Liver (tissue), 9 donors: ENCODE measurements around the gene DLEC1. TPM values are rescaled to one million over a fixed set of nuclear protein-coding genes. Genes with fewer than 3 reads are reported as not detected.

Source experiments
- DNase-seq: peaks from one replicate; pipeline ENCODE4 v3.0.0-alpha.2; 2017; ENCODE audit warnings: low spot score
- H3K27ac ChIP-seq, 2 donors: one replicate each; pipeline ENCODE4 v1.7.0; 2013; ENCODE audit warnings: inconsistent platforms in 2 of 2, low read length in 2 of 2, control low read depth in 1 of 2, low read depth in 1 of 2, mild to moderate bottlenecking in 1 of 2
- H3K27me3 ChIP-seq, 4 donors: one replicate each; pipeline versions ENCODE4 v1.6.1 to v1.7.0; 2013; ENCODE audit warnings: low read length in 3 of 4, inconsistent platforms in 1 of 4, mild to moderate bottlenecking in 1 of 4, moderate library complexity in 1 of 4; ENCODE audit not compliant: control insufficient read depth in 4 of 4, insufficient read depth in 4 of 4
- H3K36me3 ChIP-seq, 4 donors: one replicate each; pipeline versions ENCODE4 v1.6.1 to v1.7.0; 2013; ENCODE audit warnings: low read length in 3 of 4, mild to moderate bottlenecking in 3 of 4, low read depth in 1 of 4, moderate library complexity in 1 of 4; ENCODE audit not compliant: control insufficient read depth in 4 of 4, insufficient read depth in 3 of 4
- H3K4me1 ChIP-seq, 4 donors: one replicate each; pipeline versions ENCODE4 v1.6.1 to v1.7.0; 2013; ENCODE audit warnings: low read length in 3 of 4, mild to moderate bottlenecking in 3 of 4, moderate library complexity in 1 of 4; ENCODE audit not compliant: control insufficient read depth in 4 of 4, insufficient read depth in 4 of 4
- H3K4me3 ChIP-seq, 3 donors: one replicate each; pipeline versions ENCODE4 v1.6.1 to v1.7.0; 2013; ENCODE audit warnings: low read length in 3 of 3, control low read depth in 1 of 3, low read depth in 1 of 3, mild to moderate bottlenecking in 1 of 3
- H3K9ac ChIP-seq, 2 donors: one replicate each; pipeline ENCODE4 v1.7.0; 2013; ENCODE audit warnings: low read length in 2 of 2, mild to moderate bottlenecking in 2 of 2, moderate library complexity in 2 of 2, control low read depth in 1 of 2, low read depth in 1 of 2
- H3K9me3 ChIP-seq, 4 donors: one replicate each; pipeline versions ENCODE4 v1.6.1 to v1.7.0; 2013; ENCODE audit warnings: low read length in 3 of 4; ENCODE audit not compliant: control insufficient read depth in 4 of 4
- EGR1 ChIP-seq, 2 donors: IDR thresholded peaks; 2 replicates each; pipeline ENCODE4 v1.6.1; 2016 to 2018; ENCODE audit warnings: antibody characterized with exemption in 2 of 2, low read depth in 2 of 2
- FOXA1 ChIP-seq: IDR thresholded peaks from 2 replicates; pipeline ENCODE4 v1.6.1; 2016; ENCODE audit warnings: antibody characterized with exemption
- FOXA2 ChIP-seq: IDR thresholded peaks from 2 replicates; pipeline ENCODE4 v1.6.1; 2016; ENCODE audit warnings: antibody characterized with exemption
- GABPA ChIP-seq, 2 donors: IDR thresholded peaks in 1 of 2; conservative IDR thresholded peaks in 1 of 2; 2 replicates each; pipeline ENCODE4 v1.6.1; 2016; ENCODE audit warnings: antibody characterized with exemption in 2 of 2, mild to moderate bottlenecking in 1 of 2, moderate library complexity in 1 of 2
- HNF4A ChIP-seq, 2 donors: conservative IDR thresholded peaks; 2 replicates each; pipeline ENCODE4 v1.6.1; 2016; ENCODE audit warnings: antibody characterized with exemption in 2 of 2, mild to moderate bottlenecking in 2 of 2
- HNF4G ChIP-seq: IDR thresholded peaks from 2 replicates; pipeline ENCODE4 v1.6.1; 2016; ENCODE audit warnings: antibody characterized with exemption
- JUND ChIP-seq, 2 donors: IDR thresholded peaks; 2 replicates each; pipeline ENCODE4 v1.6.1; 2016; ENCODE audit warnings: antibody characterized with exemption in 2 of 2
- NR2F2 ChIP-seq: IDR thresholded peaks from 2 replicates; pipeline ENCODE4 v1.6.1; 2016; ENCODE audit warnings: antibody characterized with exemption
- RAD21 ChIP-seq, 2 donors: IDR thresholded peaks; 2 replicates each; pipeline ENCODE4 v1.6.1; 2016; ENCODE audit warnings: antibody characterized with exemption in 2 of 2, mild to moderate bottlenecking in 2 of 2
- RXRA ChIP-seq, 2 donors: IDR thresholded peaks; 2 replicates each; pipeline ENCODE4 v1.6.1; 2017 to 2018; ENCODE audit warnings: antibody characterized with exemption in 2 of 2, mild to moderate bottlenecking in 1 of 2
- SP1 ChIP-seq: IDR thresholded peaks from 2 replicates; pipeline ENCODE4 v1.6.1; 2018; ENCODE audit warnings: antibody characterized with exemption, mild to moderate bottlenecking
- TAF1 ChIP-seq: conservative IDR thresholded peaks from 2 replicates; pipeline ENCODE4 v1.6.1; 2016; ENCODE audit warnings: antibody characterized with exemption, mild to moderate bottlenecking
- YY1 ChIP-seq: IDR thresholded peaks from 2 replicates; pipeline ENCODE4 v1.6.1; 2016; ENCODE audit warnings: antibody characterized with exemption, mild to moderate bottlenecking
- WGBS: extraction: QIAGEN DNeasy Blood & Tissue Kit; methylation state at CpG from one replicate; pipeline ENCODE4 v1.1.7; 2013; 5-methylcytosine and 5-hydroxymethylcytosine counted together
- polyA plus RNA-seq, 2 donors: library from polyadenylated mRNA; stranded (reverse) in 1 of 2; unstranded in 1 of 2; fragments of 200-250 nt in 1 of 2; fragments of >200 nt in 1 of 2; fragmentation: Nextera tagmentation in 1 of 2; extraction: Ambion mirVana in 1 of 2; gene quantifications; one replicate each; pipeline versions ENCODE4 v1.2.1 to v1.2.3, GENCODE V29; 2013 to 2015
- total RNA-seq, 2 donors: library from RNA; depleted of rRNA; stranded (reverse); fragments of >200 nt; gene quantifications; one replicate each; pipeline ENCODE4 v1.2.3, GENCODE V29; 2014
- TF ChIP-seq, protein P1 (sequence below): fragments of 150-350 bp; IDR thresholded peaks from 2 replicates; pipeline ENCODE4 v1.5.1; 2017; ENCODE audit warnings: improper control_type of control experiment, low read depth, low read length; ENCODE audit not compliant: missing input control
- TF ChIP-seq, protein P2 (sequence below): IDR thresholded peaks from 2 replicates; pipeline ENCODE4 v1.6.1; 2016; ENCODE audit warnings: antibody characterized with exemption
- TF ChIP-seq, protein P3 (sequence below): IDR thresholded peaks from 2 replicates; pipeline ENCODE4 v1.6.1; 2016; ENCODE audit warnings: antibody characterized with exemption
- TF ChIP-seq, protein P4 (sequence below): IDR thresholded peaks from 2 replicates; pipeline ENCODE4 v1.6.1; 2016; ENCODE audit warnings: antibody characterized with exemption
- TF ChIP-seq, protein P5 (sequence below): IDR thresholded peaks from 2 replicates; pipeline ENCODE4 v1.6.1; 2016; ENCODE audit warnings: antibody characterized with exemption, mild to moderate bottlenecking
- donor health status: healthy.
- donor health status: healthy.
- donor health status: healthy.
- donor health status: healthy.
- donor health status: healthy.

The DLEC1 gene
- total and polyA plus RNA-seq, 4 donors = 0.09 to 0.63 (median 0.30) TPM

DNA sequence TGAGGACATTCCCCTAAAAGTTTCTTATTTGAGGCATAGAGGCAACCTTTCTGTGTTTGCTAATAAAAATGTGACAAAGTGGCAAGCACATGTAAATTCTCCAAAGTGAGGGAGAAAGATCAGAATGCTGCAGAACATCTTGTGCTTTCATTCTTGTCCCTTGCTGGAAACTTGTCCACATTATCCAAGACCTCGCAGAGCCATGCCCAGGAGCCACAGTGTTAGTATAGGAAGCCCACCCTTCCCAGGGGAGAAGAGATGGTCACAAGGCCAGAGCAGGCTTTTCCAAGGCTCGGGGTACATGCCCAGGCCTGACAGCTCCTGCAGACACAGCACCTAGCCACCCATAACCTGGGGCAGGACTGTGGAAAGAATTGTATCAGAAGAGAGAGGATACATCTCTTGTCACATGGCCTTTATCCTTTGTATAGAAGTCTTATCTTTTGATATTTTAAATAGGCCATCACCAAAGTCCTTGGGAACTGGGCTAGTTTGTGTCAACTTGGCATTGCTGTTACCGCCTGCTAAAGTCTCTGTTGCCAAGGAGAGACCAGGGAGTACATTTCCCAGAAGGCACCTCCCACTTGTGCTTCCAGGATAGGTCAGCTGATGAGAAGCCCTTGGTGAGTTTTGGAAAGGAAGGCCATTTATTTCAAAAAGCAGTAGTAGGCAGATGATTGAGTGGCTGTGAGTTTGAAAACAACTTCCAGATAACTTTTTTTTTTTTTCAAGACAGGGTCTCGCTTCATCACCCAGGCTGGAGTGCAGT, 10.5 kb downstream of the DLEC1 start:
- Histone ChIP-seq H3K4me1 (no peaks in the 10 kb centered on the region), H3K4me3 (no peak overlapping the region), H3K36me3 (no peaks in the 10 kb centered on the region), H3K27me3 (no peaks in the 10 kb centered on the region), H3K9ac (no peak overlapping the region), H3K27ac (no peak overlapping the region), H3K9me3 (no peaks in the 10 kb centered on the region)
- TF ChIP-seq FOXA2 (no peak), HNF4G (no peak), SP1 (no peak), EGR1 (IDR thresholded peaks at IDR 0.05; ENCODE audit: low read depth in 2 of 2) (no peak), TAF1 (no peak), GABPA (IDR thresholded peaks at IDR 0.05 in 1 of 2, conservative IDR thresholded peaks at IDR 0.05 in 1 of 2) (no peak), RXRA (IDR thresholded peaks at IDR 0.05) (no peak)
- TF ChIP-seq, protein P1, sequence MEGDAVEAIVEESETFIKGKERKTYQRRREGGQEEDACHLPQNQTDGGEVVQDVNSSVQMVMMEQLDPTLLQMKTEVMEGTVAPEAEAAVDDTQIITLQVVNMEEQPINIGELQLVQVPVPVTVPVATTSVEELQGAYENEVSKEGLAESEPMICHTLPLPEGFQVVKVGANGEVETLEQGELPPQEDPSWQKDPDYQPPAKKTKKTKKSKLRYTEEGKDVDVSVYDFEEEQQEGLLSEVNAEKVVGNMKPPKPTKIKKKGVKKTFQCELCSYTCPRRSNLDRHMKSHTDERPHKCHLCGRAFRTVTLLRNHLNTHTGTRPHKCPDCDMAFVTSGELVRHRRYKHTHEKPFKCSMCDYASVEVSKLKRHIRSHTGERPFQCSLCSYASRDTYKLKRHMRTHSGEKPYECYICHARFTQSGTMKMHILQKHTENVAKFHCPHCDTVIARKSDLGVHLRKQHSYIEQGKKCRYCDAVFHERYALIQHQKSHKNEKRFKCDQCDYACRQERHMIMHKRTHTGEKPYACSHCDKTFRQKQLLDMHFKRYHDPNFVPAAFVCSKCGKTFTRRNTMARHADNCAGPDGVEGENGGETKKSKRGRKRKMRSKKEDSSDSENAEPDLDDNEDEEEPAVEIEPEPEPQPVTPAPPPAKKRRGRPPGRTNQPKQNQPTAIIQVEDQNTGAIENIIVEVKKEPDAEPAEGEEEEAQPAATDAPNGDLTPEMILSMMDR = no peak
- TF ChIP-seq, protein P2, sequence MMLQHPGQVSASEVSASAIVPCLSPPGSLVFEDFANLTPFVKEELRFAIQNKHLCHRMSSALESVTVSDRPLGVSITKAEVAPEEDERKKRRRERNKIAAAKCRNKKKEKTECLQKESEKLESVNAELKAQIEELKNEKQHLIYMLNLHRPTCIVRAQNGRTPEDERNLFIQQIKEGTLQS = no peak
- TF ChIP-seq, protein P3, sequence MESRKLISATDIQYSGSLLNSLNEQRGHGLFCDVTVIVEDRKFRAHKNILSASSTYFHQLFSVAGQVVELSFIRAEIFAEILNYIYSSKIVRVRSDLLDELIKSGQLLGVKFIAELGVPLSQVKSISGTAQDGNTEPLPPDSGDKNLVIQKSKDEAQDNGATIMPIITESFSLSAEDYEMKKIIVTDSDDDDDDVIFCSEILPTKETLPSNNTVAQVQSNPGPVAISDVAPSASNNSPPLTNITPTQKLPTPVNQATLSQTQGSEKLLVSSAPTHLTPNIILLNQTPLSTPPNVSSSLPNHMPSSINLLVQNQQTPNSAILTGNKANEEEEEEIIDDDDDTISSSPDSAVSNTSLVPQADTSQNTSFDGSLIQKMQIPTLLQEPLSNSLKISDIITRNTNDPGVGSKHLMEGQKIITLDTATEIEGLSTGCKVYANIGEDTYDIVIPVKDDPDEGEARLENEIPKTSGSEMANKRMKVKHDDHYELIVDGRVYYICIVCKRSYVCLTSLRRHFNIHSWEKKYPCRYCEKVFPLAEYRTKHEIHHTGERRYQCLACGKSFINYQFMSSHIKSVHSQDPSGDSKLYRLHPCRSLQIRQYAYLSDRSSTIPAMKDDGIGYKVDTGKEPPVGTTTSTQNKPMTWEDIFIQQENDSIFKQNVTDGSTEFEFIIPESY = no peak
- no peak for DNase-seq
- WGBS = 94% methylated on average over 4 of the region's 4 CpGs

DNA sequence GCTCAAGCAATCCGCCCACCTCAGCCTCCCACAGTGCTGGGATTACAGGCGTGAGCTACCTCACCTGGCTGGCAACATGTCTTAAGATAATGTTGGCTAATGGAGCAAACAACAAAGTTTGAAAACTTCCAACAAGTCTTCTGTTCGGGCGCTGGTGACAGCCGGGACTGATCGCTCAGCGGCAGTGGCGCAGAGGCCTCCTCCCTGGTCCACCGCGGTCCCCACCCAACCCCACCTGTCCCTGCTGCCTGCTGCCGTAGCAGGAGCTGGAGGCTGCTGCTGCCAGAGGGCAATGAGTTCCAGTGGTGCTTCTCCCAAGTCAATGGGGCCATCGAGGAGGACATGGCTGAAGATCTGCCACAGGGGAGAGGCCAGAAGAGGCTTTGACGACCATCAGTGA, 12.1 kb downstream of the DLEC1 start:
- Histone ChIP-seq H3K9ac (no peak overlapping the region), H3K36me3 (no peaks in the 10 kb centered on the region), H3K4me1 (no peaks in the 10 kb centered on the region), H3K27ac (no peak overlapping the region), H3K27me3 (no peaks in the 10 kb centered on the region), H3K4me3 (no peak overlapping the region), H3K9me3 (no peaks in the 10 kb centered on the region)
- DNase-seq = no peak
- 88% methylated on average over 13 of the region's 13 CpGs for WGBS
- TF ChIP-seq RXRA (IDR thresholded peaks at IDR 0.05) = no peak
- TF ChIP-seq, protein P4, sequence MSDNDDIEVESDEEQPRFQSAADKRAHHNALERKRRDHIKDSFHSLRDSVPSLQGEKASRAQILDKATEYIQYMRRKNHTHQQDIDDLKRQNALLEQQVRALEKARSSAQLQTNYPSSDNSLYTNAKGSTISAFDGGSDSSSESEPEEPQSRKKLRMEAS = no peak
- TF ChIP-seq TAF1 = no peak
- TF ChIP-seq GABPA (IDR thresholded peaks at IDR 0.05 in 1 of 2, conservative IDR thresholded peaks at IDR 0.05 in 1 of 2) = no peak
- TF ChIP-seq, protein P1 = no peak
- TF ChIP-seq, protein P3 = no peak
- TF ChIP-seq EGR1 (IDR thresholded peaks at IDR 0.05; ENCODE audit: low read depth in 2 of 2) = no peak
- TF ChIP-seq, protein P2 = no peak
- no peak for TF ChIP-seq RAD21 (IDR thresholded peaks at IDR 0.05)
- TF ChIP-seq, protein P5, sequence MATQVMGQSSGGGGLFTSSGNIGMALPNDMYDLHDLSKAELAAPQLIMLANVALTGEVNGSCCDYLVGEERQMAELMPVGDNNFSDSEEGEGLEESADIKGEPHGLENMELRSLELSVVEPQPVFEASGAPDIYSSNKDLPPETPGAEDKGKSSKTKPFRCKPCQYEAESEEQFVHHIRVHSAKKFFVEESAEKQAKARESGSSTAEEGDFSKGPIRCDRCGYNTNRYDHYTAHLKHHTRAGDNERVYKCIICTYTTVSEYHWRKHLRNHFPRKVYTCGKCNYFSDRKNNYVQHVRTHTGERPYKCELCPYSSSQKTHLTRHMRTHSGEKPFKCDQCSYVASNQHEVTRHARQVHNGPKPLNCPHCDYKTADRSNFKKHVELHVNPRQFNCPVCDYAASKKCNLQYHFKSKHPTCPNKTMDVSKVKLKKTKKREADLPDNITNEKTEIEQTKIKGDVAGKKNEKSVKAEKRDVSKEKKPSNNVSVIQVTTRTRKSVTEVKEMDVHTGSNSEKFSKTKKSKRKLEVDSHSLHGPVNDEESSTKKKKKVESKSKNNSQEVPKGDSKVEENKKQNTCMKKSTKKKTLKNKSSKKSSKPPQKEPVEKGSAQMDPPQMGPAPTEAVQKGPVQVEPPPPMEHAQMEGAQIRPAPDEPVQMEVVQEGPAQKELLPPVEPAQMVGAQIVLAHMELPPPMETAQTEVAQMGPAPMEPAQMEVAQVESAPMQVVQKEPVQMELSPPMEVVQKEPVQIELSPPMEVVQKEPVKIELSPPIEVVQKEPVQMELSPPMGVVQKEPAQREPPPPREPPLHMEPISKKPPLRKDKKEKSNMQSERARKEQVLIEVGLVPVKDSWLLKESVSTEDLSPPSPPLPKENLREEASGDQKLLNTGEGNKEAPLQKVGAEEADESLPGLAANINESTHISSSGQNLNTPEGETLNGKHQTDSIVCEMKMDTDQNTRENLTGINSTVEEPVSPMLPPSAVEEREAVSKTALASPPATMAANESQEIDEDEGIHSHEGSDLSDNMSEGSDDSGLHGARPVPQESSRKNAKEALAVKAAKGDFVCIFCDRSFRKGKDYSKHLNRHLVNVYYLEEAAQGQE = no peak
- no peak for TF ChIP-seq FOXA1
- no peak for TF ChIP-seq NR2F2
- TF ChIP-seq JUND (IDR thresholded peaks at IDR 0.05) = no peak
- no peak for TF ChIP-seq HNF4G
- no peak for TF ChIP-seq YY1
- TF ChIP-seq HNF4A (conservative IDR thresholded peaks at IDR 0.05) = no peak
